ENCODE results near the gene PAMR1. TPM values are rescaled to one million over a fixed set of nuclear protein-coding genes. Genes with fewer than 3 reads are reported as not detected.

PAMR1 gene
- total RNA-seq, 1 donor: 278 TPM

DNA sequence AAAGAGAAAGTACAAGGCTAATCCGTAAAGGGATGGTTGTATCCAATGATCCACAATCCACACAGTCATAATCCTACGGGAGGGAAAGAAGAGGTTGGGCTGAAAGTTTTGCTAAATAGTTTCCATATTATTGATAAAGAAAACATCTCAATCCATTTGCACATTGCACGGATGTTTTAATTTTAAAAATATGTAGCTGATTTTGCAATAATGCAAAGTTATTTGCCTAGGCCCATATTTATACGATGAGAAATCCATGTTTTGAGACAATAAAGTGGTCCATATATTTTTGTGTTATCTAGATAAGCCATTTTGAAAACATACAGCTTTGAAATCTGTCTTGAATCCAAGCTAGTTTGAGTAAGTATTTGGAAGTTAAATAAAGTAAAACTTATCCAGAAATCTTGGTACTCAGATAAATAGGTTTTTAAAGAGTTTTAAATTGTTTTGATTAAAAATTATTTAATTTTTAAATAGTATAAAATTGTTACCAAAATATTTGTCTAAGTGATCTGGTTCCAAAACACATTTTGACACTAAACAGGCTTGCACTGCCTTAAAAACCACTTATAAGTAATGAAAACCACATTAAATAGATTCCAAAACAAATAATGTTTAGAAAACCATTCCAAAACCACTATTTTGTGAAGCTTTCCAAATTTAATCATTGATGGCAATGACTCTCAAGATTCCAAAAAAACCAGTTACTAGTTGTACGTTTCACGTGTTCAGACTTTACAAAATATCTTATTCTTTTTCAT is 38.2 kb upstream of the PAMR1 start:
- TF ChIP-seq, protein P1, sequence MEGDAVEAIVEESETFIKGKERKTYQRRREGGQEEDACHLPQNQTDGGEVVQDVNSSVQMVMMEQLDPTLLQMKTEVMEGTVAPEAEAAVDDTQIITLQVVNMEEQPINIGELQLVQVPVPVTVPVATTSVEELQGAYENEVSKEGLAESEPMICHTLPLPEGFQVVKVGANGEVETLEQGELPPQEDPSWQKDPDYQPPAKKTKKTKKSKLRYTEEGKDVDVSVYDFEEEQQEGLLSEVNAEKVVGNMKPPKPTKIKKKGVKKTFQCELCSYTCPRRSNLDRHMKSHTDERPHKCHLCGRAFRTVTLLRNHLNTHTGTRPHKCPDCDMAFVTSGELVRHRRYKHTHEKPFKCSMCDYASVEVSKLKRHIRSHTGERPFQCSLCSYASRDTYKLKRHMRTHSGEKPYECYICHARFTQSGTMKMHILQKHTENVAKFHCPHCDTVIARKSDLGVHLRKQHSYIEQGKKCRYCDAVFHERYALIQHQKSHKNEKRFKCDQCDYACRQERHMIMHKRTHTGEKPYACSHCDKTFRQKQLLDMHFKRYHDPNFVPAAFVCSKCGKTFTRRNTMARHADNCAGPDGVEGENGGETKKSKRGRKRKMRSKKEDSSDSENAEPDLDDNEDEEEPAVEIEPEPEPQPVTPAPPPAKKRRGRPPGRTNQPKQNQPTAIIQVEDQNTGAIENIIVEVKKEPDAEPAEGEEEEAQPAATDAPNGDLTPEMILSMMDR (IDR thresholded peaks at IDR 0.05; ENCODE audit: insufficient read depth, low read length): no peak
- no peak overlapping the region for H3K4me3 ChIP-seq (ENCODE audit: low read depth, low read length)
- DNase-seq (ENCODE audit: low read depth): peak; percentile 95

DNA sequence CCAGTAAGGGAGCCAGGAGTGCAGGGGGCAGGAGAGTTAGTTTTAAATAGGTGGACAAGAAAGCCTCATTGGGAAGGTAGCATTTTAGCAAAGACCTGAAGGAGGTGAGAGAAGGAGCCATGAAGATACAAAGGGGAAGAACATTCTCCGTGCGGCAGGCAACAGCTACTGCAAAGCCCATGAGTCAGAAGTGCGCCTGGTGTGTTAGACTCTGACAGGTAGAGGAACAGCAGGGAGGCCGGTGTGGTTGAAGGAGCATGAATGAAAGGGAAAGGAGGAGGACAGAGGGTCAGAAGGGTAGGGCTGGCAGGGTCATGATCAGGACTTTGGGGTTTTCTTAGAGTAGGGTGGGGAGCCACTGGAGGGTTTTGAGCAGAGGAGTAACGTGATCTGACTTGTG is 34.5 kb upstream of the PAMR1 start:
- DNase-seq (ENCODE audit: low read depth): no peak
- TF ChIP-seq, protein P1 (IDR thresholded peaks at IDR 0.05; ENCODE audit: insufficient read depth, low read length): no peak
- no peak overlapping the region for H3K4me3 ChIP-seq (ENCODE audit: low read depth, low read length)

DNA sequence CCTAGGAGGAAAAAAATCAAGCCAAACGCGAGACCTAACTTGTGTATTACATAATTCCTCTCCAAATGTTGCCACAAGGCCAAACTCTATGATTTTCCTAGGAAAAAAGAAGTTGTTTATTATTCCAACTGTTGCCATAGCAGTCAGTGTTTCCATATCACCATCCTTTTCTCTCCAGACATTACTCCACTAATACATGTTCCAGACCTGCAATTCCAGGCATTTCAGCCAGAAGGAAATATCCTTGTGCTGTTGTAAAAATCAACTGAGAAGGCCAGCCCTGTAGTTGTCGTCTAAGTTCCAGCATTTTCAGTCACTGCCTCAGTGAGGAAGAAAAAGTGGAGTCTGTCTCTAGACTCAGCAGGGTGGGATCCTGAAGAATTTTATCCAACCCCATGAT is 33.1 kb upstream of the PAMR1 start:
- TF ChIP-seq, protein P1 (IDR thresholded peaks at IDR 0.05; ENCODE audit: insufficient read depth, low read length): peak; percentile 52
- DNase-seq (ENCODE audit: low read depth): peak; percentile 85
- no peak overlapping the region for H3K4me3 ChIP-seq (ENCODE audit: low read depth, low read length)

DNA sequence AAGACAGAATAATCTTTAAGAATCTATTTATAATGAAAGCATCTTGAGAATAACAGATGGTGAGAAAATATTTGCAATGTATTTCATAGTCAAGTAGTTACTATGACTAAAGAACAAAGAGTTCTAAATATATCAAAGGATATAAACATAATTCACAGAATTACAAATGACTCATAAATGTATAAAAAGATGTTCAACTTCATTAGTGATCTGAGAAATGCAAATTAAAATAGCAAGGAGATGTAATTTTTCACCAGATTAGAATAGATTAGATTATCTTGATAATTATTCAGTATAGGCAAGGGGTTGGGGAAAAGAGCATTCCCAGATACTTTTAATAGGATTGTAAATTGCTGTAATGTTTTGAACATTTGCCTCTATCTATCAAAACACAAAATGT is 30.1 kb upstream of the PAMR1 start:
- no peak for DNase-seq (ENCODE audit: low read depth)
- H3K4me3 ChIP-seq (ENCODE audit: low read depth, low read length): no peak overlapping the region
- TF ChIP-seq, protein P1 (IDR thresholded peaks at IDR 0.05; ENCODE audit: insufficient read depth, low read length): no peak

DNA sequence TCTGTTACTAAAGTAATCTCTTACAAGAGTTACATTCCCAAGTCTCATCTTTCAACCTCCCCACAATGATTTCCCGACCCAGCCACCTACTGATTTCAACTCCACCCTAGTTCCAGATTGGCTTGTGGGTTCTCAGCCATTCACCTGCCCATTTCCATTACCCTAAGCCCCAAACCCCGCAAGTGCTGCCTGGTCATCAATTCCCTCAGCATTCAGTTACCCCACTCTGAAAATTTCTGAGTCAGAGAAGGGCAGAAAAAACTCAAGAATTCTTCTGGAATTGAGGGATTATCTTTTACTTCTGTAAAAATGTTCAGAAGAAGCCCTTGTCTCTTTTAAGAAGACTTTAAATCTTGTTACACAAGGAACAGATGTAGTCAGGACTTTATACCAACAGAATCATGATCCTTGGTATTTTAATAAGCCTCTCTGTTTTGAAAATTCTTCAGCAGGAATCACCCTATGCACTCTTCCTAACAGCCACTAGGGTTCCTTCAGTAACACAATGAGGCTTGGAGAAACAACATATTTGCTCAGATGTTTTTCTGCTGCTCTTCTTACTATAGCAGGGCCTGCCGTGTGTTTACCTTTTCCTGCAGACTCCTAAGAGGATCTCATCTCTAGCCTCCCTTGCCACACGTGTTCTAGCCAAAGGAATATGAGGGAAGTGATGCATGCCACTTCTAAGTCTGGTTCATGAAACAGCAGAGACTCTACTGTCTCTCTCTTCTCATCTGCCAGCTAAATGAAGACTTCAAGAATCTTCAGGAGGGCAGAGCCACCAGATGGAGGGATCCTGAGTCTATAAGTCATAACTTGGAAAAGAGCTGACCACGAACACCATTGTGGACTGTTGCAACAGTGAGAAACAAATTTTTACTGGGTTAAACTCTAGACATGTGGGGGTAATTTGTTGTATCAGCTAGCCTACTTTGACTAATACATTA is 29.3 kb upstream of the PAMR1 start:
- no peak overlapping the region for H3K4me3 ChIP-seq (ENCODE audit: low read depth, low read length)
- DNase-seq (ENCODE audit: low read depth): peak; percentile 73
- TF ChIP-seq, protein P1 (IDR thresholded peaks at IDR 0.05; ENCODE audit: insufficient read depth, low read length): peak; percentile 62

DNA sequence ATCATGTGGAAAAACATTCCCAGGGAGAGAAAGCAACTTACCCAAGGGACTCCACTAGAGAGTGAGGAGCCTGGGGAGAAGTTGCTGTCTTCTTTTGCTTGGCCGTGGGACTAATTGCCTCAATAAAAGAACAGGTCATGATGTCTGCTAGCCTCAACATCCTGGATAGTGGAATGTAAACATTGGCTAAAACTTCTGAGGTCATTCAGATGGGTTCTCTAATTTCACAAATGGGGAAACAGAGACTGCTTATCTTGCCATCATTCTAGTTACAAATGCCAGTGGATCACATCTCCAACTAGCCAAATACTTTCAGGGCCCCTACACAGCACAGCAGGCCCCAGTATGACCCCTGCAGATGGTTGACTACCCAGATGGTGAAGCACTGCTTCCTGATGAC is 28.4 kb upstream of the PAMR1 start:
- no peak overlapping the region for H3K4me3 ChIP-seq (ENCODE audit: low read depth, low read length)
- TF ChIP-seq, protein P1 (IDR thresholded peaks at IDR 0.05; ENCODE audit: insufficient read depth, low read length): no peak
- DNase-seq (ENCODE audit: low read depth): peak; percentile 89
